NB4 (cell line): ENCODE results near the gene ZNF135.
A peak's percentile ranks its signal among the peaks of the same experiment; 100 is the strongest.

Experiments used
- DNase-seq: peaks from one replicate; pipeline ENCODE4 v3.0.0; 2010; ENCODE audit warnings: low read depth
- H3K4me3 ChIP-seq: one replicate; pipeline ENCODE4 v1.5.1; 2011; ENCODE audit warnings: mild to moderate bottlenecking, low read depth, low read length, moderate library complexity
- CTCF ChIP-seq: IDR thresholded peaks from one replicate; pipeline ENCODE4 v1.5.1; 2012; ENCODE audit warnings: low read depth, low read length
- MAX ChIP-seq: IDR thresholded peaks from 2 replicates; pipeline ENCODE4 v1.6.1; 2011; ENCODE audit warnings: low read depth, low read length
- MYC ChIP-seq: IDR thresholded peaks from 2 replicates; pipeline ENCODE4 v1.6.1; 2011; ENCODE audit warnings: low read depth, low read length
- POLR2A ChIP-seq: IDR thresholded peaks from 2 replicates; pipeline ENCODE4 v1.6.1; 2011; ENCODE audit warnings: mild to moderate bottlenecking; ENCODE audit not compliant: insufficient read length; ENCODE audit errors: extremely low read depth

ZNF135 gene

GRCh38 chr19:58093071-58093470 is 34.0 kb downstream of the ZNF135 start:
- TF ChIP-seq MYC (no peak), POLR2A (no peak), MAX (no peak), CTCF (no peak)
- DNase-seq = no peak
- H3K4me3 ChIP-seq = no peak overlapping the region

GRCh38 chr19:58095328-58095727 is 36.2 kb downstream of the ZNF135 start:
- no peak for DNase-seq
- H3K4me3 ChIP-seq = no peak overlapping the region
- TF ChIP-seq MAX = no peak
- no peak for TF ChIP-seq POLR2A
- TF ChIP-seq MYC = no peak
- no peak for TF ChIP-seq CTCF

- H3K4me3 ChIP-seq = no peak overlapping the region
- no peak for DNase-seq
- no peak for TF ChIP-seq MAX
These were observed 37.8 kb downstream of the ZNF135 start for GRCh38 chr19:58096884-58097283.

- DNase-seq = no peak
- no peak for TF ChIP-seq MAX
- no peak for TF ChIP-seq CTCF
- TF ChIP-seq POLR2A = no peak
- no peak for TF ChIP-seq MYC
- no peak overlapping the region for H3K4me3 ChIP-seq
These were observed 38.3 kb downstream of the ZNF135 start for GRCh38 chr19:58097349-58097748.

- H3K4me3 ChIP-seq = peak within 1 kb of the TSS; percentile 68
- DNase-seq = peak; percentile 89
- no peak for TF ChIP-seq CTCF
- TF ChIP-seq MYC = no peak
- TF ChIP-seq POLR2A = no peak
- no peak for TF ChIP-seq MAX
These were observed 38.9 kb downstream of the ZNF135 start, which contains the start of gene ZSCAN18 for GRCh38 chr19:58097781-58098681. TSS of gene ZSCAN18 (minus strand) at chr19:58098231. CDS start at chr19:58090267, 7,964 bp downstream.

GRCh38 chr19:58098682-58098998 is 39.6 kb downstream of the ZNF135 start:
- DNase-seq = no peak
- TF ChIP-seq MYC (no peak), POLR2A (no peak), CTCF (no peak), MAX (no peak)
- peak overlapping the region; percentile 55 for H3K4me3 ChIP-seq
